GM15510 (cell line): ENCODE results near the gene HRH2.

Experiments used
- POLR2A ChIP-seq: IDR thresholded peaks from 3 replicates; pipeline ENCODE4 v1.6.1; 2011; ENCODE audit warnings: borderline replicate concordance; ENCODE audit not compliant: insufficient read length; ENCODE audit errors: extremely low read depth

The HRH2 gene

GRCh38 chr5:175659546-175660253 is 1.8 kb downstream of the HRH2 start:
- TF ChIP-seq POLR2A: no peak

- TF ChIP-seq POLR2A: no peak
Observed at GRCh38 chr5:175663186-175664184, 5.6 kb downstream of the HRH2 start.

- no peak for TF ChIP-seq POLR2A
Observed at GRCh38 chr5:175664723-175665122, 6.9 kb downstream of the HRH2 start.

- TF ChIP-seq POLR2A: no peak
Observed at GRCh38 chr5:175666216-175666615, 8.3 kb downstream of the HRH2 start.

- TF ChIP-seq POLR2A: no peak
Observed at GRCh38 chr5:175668006-175668405, 10.1 kb downstream of the HRH2 start.

- no peak for TF ChIP-seq POLR2A
Observed at GRCh38 chr5:175670372-175670771, 12.5 kb downstream of the HRH2 start.

GRCh38 chr5:175671013-175671412 is 13.1 kb downstream of the HRH2 start:
- TF ChIP-seq POLR2A: no peak

- no peak for TF ChIP-seq POLR2A
Observed at GRCh38 chr5:175672976-175673648, 15.2 kb downstream of the HRH2 start.

GRCh38 chr5:175674731-175675346 is 17.0 kb downstream of the HRH2 start:
- no peak for TF ChIP-seq POLR2A

GRCh38 chr5:175675873-175676272 is 18.0 kb downstream of the HRH2 start:
- no peak for TF ChIP-seq POLR2A

GRCh38 chr5:175677571-175677970 is 19.7 kb downstream of the HRH2 start:
- no peak for TF ChIP-seq POLR2A

- TF ChIP-seq POLR2A: no peak
Observed at GRCh38 chr5:175678074-175678473, 20.2 kb downstream of the HRH2 start.

GRCh38 chr5:175679411-175679810 is 21.5 kb downstream of the HRH2 start:
- TF ChIP-seq POLR2A: no peak

GRCh38 chr5:175680020-175680419 is 22.1 kb downstream of the HRH2 start:
- no peak for TF ChIP-seq POLR2A

- TF ChIP-seq POLR2A: no peak
Observed at GRCh38 chr5:175680463-175680862, 22.6 kb downstream of the HRH2 start.
